Inferior parietal cortex (tissue), 1 donor: ENCODE data around the gene MYH1.

Experiments used
- DNase-seq: peaks from one replicate; pipeline ENCODE4 v3.0.0-alpha.2; 2016; ENCODE audit errors: extremely low spot score

The MYH1 gene

DNA sequence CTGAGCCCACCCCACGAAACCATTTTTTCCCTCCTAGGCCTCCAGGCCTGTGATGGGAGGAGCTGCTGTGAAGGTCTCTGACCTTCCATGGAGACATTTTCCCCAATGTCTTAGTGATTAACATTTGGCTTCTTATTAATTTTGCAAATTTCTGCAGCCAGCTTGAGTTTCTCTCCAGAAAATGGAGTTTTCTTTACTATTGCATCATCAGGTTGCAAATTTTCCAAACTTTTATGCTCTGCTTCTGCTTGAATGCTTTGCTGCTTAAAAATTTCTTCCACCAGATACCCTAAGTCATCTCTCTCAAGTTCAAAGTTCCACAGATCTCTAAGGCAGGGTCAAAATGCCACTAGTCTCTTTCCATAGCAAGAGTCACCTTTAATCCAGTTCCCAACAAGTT lies 36.1 kb downstream of the MYH1 start:
- DNase-seq: no peak

DNA sequence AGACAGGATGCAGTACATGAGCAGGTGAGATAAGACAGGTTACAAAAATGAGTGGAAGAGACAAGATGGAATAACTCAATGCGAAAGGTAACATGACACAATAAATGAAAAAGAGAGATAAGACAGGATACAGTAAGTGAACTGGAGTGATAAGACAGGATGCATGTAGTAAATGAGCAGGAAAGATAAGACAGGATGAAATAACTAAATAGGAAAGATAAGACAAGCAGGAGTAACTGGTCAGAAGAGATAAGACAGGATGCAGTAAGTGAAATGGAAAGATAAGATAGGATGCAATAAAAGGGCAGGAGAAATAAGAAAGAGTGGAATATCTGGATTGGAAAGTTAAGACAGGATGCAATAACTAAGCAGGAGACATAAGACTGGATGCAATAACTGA lies 40.6 kb downstream of the MYH1 start:
- DNase-seq: no peak

DNA sequence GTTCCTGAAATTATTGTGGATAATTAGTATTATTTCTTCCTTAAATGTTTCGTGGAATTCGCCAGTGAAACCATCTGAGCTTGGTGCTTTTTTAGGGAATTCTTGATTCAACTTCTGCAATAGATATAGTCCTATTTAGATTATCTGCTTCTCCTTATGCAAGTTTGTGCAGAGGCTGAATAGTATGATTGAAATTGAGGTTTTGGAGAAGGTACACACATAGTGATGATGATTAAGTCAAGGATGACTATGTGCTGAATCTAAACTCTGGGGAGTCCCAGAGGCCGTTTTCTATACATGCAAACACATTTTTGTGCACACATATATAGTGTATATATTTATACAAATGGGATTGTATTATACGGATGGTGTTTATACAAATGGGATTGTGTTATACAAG lies 43.8 kb downstream of the MYH1 start:
- no peak for DNase-seq

DNA sequence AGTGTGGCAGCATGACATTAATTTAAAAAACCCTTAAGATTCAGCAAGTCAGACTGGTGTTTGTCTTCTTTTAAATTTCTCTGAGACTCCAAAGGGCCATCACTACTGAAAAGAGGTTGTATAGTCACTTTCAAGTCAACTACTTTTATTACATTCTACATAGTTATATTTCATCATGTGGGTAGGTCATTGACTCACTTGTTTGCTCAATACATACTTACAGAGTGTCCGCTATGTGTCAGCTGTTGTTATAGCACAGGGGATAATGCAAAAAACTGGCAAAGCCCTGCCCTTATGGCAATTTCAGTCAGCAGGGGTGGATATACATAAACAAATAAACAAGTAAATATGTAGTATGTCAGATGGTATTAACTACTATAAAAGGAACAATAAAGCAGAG lies 46.5 kb downstream of the MYH1 start:
- no peak for DNase-seq

DNA sequence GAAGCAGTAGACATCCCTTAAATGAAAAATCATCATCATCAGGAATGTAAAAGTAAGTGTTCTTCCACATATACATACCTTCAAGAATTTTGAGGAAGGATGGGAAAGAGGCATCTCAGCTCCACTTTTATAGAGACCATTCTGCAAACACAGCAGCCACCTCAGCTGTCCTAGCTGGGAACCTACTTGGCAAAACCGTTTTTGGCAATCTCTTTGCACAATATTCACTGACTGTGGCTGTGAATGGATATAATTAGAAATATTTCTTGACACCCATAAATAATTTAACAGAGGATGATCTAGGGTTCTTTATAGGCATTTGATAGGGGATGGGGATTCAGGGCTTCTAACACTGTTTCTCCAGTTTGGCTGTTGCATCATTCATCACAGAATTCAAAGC lies 48.9 kb downstream of the MYH1 start, which contains the start of gene MYH4:
TSS of gene MYH4 (minus strand) at position 101 of the 400 bp plus-strand sequence. CDS start 2,814 bp downstream, outside the sequence.
- DNase-seq: no peak

DNA sequence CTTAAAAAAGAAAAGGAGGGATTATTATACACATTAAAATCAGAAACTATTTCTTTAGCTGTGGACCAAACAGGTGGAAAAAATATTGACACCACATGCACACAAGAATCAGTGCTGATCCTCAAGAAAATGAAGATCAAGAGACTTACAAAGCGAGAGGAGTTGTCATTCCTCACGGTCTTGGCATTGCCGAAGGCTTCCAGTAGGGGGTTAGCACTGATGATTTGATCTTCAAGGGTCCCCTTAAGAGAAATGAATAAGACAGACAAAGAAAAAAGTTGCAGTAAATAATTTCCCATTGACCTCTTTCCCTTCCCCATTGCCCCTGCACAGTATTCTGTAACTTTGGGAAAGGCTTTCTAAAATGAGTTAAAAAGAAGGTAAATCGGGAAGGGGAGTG lies 54.9 kb downstream of the MYH1 start:
- no peak for DNase-seq

DNA sequence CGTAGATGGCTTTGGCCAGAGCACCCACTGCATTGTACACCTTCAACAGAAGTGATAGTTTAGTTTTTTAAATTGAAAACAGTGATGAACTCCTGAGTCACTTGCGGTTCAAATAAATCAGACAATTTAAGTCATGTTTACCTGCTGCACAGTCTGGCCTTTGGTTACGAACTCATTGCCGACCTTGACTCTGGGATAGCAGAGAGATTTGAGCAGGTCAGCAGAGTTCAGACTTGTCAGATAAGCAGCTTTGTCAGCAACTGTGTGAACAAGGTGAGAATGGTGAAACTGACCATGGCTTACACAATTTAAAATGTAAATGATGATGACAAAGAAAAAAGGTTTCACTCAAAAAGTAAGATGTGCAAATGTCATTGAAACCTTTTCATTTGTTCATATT lies 58.3 kb downstream of the MYH1 start:
- DNase-seq: no peak

DNA sequence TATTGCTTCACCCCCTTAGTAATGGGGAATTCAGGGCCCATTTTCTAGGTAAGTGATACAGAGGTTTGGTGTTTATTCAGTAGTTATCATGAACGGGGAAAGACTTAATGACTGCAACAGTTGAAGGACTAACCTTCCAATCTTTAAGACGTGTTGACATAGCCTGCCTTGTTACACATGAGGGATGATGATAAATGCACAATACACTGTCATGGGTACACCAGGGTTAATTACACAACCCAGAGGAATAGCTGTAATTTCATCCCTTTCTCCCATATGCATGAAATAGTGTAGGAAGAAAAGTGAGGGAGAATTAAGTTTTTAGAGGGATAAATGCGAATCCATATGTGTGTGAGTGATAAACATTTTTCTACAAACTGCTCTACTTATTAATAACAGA lies 59.6 kb downstream of the MYH1 start:
- no peak for DNase-seq

DNA sequence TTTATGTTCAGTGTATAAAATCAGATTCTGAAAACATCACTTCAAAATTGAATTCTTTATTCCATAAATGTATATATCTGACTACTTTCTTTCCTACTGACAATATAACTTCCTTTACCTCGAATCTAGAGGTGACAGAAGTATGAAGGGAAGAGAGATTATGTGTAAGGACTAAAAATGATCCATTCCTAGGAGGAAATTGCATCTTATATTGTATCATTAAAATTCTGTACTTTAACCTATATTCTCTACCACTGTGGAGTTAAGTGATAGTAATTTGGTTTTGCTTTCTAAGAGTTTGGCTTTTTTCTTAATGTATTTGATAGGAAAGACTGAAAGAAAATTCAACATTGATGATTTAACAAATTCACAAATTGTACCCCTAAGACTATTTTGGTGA lies 60.4 kb downstream of the MYH1 start:
- DNase-seq: no peak

DNA sequence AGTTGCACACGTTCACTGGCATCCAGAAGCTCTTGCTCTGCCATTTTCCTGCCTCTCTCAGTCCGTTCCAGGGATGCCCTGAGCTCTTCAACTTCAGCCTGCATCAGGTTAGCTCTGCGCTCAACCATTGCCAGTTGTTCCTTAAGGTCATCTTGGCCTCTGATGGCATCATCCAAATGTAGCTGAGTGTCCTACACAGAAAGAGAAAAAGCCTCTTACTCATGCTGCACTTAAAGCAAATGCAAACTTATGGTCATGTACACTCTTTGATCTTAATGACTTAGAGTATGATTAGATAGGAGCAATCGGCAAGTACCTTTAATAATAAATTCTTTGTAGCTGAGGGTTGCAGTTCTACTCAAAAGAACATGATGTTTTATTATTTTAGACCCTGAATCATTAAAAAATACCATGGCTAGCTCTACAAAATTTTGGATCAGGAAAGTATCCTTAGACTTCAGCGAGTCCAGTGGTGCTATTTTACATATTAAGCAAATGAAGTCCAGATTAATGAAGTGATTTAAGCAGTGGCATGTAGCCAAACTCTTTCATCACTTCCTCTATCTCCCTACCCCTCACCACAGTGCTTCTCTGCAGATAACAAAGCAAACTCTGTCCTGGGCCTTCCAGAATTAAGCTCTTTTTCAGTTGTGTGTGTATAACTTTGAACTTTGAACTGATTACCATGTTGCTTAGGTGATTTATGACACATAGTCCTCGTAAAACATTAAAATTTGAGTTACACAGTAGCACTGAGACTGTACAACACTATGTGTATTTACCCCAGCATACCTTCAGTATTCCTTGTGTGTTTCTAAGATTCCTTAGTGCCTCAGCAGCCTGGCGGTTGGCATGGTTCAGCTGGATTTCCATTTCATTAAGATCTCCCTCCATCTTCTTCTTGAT lies 71.1 kb downstream of the MYH1 start:
- DNase-seq: no peak
